Activated CD4-positive, alpha-beta T cell treated with anti-CD3 and anti-CD28 coated beads, Interleukin-2, Interleukin-4, amounts not matched to agents 100 ng/mL and 50 ng/mL, durations not matched to agents 16 hours and 8 hours (primary cell): Measurements from ENCODE around the gene CAMTA1.

Experiments
- DNase-seq: peaks from one replicate; pipeline ENCODE4 v3.0.0-alpha.2; 2020; ENCODE audit warnings: low spot score

The CAMTA1 gene

DNA sequence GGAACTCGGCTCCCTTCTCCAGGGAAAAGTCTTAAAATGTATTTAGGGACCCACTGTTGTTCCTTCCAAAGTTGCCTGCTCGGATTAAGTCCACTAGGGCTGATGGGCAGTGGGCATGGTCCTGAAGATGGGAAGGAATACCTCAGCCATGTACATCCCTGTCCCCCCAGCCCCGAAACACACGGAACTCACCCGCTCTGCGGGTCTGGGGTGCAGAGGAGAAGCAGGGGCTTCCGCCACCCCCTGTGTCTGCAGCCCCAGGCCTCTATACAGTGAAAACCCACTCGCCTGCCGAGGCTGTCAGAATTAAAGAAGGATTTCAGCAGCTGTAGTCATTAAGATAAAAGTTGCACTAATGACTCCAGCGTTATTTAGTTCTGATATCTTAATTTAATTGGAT lies 773.2 kb downstream of the CAMTA1 start:
- DNase-seq = no peak

GRCh38 chr1:7558921-7559869 lies 773.9 kb downstream of the CAMTA1 start:
- DNase-seq = no peak

- no peak for DNase-seq
Measured at GRCh38 chr1:7560128-7560527, 774.9 kb downstream of the CAMTA1 start.

GRCh38 chr1:7560601-7561181 lies 775.4 kb downstream of the CAMTA1 start:
- DNase-seq = no peak

GRCh38 chr1:7561331-7561921 lies 776.2 kb downstream of the CAMTA1 start:
- peak; percentile 24 for DNase-seq

- DNase-seq = no peak
Measured at GRCh38 chr1:7561936-7562728, 776.9 kb downstream of the CAMTA1 start.

GRCh38 chr1:7562729-7563605 lies 777.7 kb downstream of the CAMTA1 start:
- DNase-seq = no peak

- no peak for DNase-seq
Measured at GRCh38 chr1:7564137-7564536, 778.9 kb downstream of the CAMTA1 start.

DNA sequence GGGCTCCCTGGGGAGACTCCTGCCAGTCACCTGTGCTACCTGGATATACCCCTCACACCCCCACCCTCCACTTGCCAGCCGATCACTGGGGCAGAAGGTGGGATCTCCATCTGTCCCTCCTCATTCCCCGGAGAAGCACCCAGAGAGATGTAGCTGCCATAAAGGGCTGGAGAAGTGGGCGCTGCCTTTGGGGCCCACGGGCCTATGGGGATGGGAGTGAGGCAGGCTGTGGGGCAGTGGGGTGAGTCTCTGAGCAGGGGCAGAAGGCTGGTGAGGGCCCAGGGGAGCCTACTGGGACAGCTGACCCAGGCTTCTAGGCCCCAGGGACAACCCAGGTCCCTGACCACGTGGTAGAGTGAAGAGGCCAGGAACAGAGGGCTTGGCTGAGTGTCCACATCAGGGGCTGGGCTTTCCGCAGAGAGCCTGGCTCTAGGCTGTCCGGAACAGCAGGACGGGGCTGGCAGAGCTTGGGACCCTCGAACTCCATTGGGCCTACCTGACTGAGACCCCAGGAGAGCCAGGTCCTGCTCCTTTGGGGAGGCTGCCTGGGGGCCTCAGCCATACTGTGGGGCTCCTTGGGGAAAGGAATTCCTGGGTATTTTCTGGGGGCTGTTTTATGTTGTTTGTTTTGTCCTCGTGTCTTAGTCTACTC lies 780.0 kb downstream of the CAMTA1 start:
- no peak for DNase-seq

- DNase-seq = no peak
Measured at GRCh38 chr1:7566417-7567375, 781.4 kb downstream of the CAMTA1 start.

GRCh38 chr1:7567376-7567775 lies 782.1 kb downstream of the CAMTA1 start:
- no peak for DNase-seq

GRCh38 chr1:7568053-7568452 lies 782.8 kb downstream of the CAMTA1 start:
- no peak for DNase-seq

GRCh38 chr1:7568901-7569524 lies 783.8 kb downstream of the CAMTA1 start:
- no peak for DNase-seq

DNA sequence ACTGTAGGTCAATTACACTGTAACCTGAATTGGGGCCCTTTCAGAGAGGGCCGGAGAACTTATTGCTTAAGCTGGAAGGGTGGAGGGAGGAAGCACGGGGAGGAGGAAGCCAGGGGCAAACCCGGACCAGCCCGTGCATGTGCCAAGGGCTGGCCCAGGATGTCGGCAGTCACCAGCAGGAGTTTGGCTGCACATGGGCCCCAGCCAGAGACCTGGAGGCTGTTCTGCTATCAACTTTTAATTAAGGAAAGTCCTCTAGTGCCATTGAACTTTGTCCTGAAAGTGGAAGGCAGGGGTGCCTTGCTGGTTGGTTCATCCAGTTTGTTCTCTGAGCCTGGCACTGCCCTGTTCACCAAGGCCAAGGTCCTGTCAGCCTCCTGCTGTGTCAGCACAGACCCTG lies 785.1 kb downstream of the CAMTA1 start:
- no peak for DNase-seq

GRCh38 chr1:7572654-7573152 lies 787.4 kb downstream of the CAMTA1 start:
- no peak for DNase-seq

DNA sequence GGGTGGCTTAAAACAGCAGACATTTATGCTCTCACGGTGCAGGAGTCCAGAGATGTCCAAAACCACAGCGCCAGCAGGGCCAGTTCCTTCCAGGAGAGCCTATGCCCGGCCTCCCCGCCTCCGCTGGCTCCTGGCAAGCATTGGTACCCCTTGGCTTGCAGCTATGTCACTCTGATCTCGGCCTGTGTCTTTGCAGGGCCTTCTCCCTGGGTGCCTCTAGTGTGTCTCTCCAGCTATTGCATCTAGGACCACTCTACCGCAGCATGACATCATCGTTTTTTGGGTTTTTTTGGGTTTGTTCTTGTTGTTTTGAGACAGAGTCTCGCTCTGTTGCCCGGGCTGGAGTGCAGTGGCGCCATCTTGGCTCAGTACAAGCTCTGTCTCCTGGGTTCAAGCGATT lies 788.2 kb downstream of the CAMTA1 start:
- DNase-seq = no peak

DNA sequence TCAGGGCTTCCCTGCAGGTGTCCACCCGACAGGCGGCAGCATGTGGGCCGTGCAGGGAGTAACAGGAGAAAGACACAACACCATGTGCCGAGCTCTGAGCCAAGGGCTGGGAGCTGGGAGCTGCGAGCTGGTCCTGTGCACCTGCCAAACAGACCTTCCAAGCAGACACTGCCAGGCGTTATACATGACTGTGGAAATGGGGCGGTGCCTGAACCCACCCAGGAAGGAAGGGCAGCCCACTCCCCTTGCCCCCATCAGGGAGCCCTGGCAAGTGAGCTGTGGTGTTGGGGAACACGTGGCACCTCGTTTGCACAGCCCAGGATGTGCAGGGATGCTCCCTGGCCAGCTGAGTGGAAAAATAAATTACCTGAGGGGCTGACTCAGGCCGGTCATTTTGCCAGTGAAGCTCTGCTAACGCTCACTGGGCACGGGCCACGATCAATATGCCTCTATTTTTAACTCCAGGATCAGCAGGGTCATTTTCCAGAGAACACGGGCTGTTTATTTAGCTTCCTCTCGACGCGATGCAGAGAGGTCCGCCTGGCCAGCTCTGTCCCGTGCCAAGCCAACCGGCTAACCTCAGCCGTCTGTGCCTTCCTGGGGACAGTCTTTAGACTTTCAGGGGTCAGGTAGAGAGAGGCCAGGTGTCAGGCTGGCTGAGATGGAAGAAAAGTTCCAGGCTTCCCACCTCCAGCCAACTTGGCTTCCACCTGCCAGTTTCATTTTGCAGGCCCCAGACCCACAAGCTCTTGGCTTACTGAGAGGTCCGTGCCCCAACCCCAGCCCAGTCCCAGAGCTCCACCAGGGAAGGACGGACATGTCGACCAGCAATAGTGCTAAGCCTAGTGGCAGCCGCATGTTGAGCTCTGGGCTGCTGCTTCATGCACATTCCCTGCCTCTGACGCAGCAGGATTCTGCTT lies 789.1 kb downstream of the CAMTA1 start:
- DNase-seq = no peak

GRCh38 chr1:7575041-7575400 lies 789.8 kb downstream of the CAMTA1 start:
- DNase-seq = no peak
